Breast epithelium (tissue), 4 donors: ENCODE data around the gene SCN9A. TPM values are rescaled to one million over a fixed set of nuclear protein-coding genes. Genes with fewer than 3 reads are reported as not detected.

Experiments used
- DNase-seq, 2 donors: peaks; one replicate each; pipeline ENCODE4 v3.0.0-alpha.2; 2019; ENCODE audit warnings: low spot score in 2 of 2
- H3K27ac ChIP-seq, 2 donors: fragments of 200-600 bp; sonication (generic) in 1 of 2; one replicate each; pipeline ENCODE4 v1.5.1; 2016 to 2019; ENCODE audit warnings: mild to moderate bottlenecking in 1 of 2
- H3K27me3 ChIP-seq, 2 donors: fragments of 200-600 bp; sonication (generic) in 1 of 2; one replicate each; pipeline versions ENCODE4 v1.5.1 to v1.6.0; 2017 to 2019; ENCODE audit warnings: control low read depth in 1 of 2, mild to moderate bottlenecking in 1 of 2
- H3K36me3 ChIP-seq: fragments of 200-600 bp; one replicate; pipeline ENCODE4 v1.5.1; 2019
- H3K4me1 ChIP-seq, 2 donors: fragments of 200-600 bp; sonication (generic); one replicate each; pipeline ENCODE4 v1.5.1; 2016 to 2019; ENCODE audit warnings: control low read depth in 1 of 2
- H3K4me3 ChIP-seq, 3 donors: fragments of 200-600 bp; sonication (generic); 1 replicate in 2 of 3; 2 replicates in 1 of 3; pipeline ENCODE4 v1.5.1; 2016 to 2019; ENCODE audit warnings: mild to moderate bottlenecking in 3 of 3, moderate library complexity in 2 of 3
- H3K9me3 ChIP-seq, 2 donors: fragments of 200-600 bp; sonication (generic) in 1 of 2; one replicate each; pipeline ENCODE4 v1.5.1; 2016 to 2019; ENCODE audit warnings: control low read depth in 1 of 2
- POLR2A ChIP-seq: fragments of 450-650 bp; IDR thresholded peaks from one replicate; pipeline ENCODE4 v1.6.1; 2016; ENCODE audit warnings: antibody characterized with exemption, mild to moderate bottlenecking, moderate library complexity
- POLR2AphosphoS5 ChIP-seq, 3 donors: sonication (generic); formaldehyde crosslinking; IDR thresholded peaks; one replicate each; pipeline ENCODE4 v1.6.1; 2017; ENCODE audit warnings: antibody characterized with exemption in 3 of 3
- intact Hi-C: fragments of 100-400 bp; cut with DNase I; formaldehyde crosslinking; loops from one replicate; pipeline ENCODE4 v1.15.1; 2023; ENCODE audit warnings: low total_unique reads
- total RNA-seq, 3 donors: library from RNA; depleted of rRNA; stranded (reverse); fragments of >200 nt; gene quantifications; one replicate each; pipeline ENCODE4 v1.1.0, GENCODE V29; 2016
- TF ChIP-seq, protein P1 (sequence below), 3 donors: fragments of 450-650 bp; IDR thresholded peaks; one replicate each; pipeline ENCODE4 v1.5.1; 2016 to 2017; ENCODE audit warnings: antibody characterized with exemption in 3 of 3, mild to moderate bottlenecking in 3 of 3, moderate library complexity in 3 of 3

Gene SCN9A
- total RNA-seq, 3 donors from 2014 or later = 2.0 to 12.5 (median 3.5) TPM

DNA sequence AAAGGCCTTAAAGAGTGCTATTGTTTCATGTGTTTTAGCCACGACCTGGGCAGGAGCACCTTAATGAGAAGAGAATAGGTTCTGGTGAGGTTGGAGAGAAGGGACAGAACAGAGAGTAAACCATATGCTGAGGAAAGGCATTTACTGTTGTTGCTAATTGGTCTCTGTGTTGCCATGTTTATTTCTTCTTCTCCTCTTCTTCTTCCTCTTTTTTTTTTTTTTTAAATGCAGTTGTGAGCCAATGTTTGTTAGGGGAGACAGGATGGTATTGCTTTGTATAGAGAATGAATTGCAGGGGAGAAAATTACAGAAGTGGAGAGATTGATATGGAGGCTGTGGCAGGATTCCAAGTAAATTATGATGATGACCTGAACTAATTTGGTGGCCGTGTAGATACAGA, 2.6 kb downstream of the SCN9A start:
- H3K36me3 ChIP-seq = no peaks in the 10 kb centered on the region
- intact Hi-C loops = no loop called here
- no peak for TF ChIP-seq POLR2A
- TF ChIP-seq, protein P1, sequence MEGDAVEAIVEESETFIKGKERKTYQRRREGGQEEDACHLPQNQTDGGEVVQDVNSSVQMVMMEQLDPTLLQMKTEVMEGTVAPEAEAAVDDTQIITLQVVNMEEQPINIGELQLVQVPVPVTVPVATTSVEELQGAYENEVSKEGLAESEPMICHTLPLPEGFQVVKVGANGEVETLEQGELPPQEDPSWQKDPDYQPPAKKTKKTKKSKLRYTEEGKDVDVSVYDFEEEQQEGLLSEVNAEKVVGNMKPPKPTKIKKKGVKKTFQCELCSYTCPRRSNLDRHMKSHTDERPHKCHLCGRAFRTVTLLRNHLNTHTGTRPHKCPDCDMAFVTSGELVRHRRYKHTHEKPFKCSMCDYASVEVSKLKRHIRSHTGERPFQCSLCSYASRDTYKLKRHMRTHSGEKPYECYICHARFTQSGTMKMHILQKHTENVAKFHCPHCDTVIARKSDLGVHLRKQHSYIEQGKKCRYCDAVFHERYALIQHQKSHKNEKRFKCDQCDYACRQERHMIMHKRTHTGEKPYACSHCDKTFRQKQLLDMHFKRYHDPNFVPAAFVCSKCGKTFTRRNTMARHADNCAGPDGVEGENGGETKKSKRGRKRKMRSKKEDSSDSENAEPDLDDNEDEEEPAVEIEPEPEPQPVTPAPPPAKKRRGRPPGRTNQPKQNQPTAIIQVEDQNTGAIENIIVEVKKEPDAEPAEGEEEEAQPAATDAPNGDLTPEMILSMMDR (IDR thresholded peaks at IDR 0.05) = no peak
- TF ChIP-seq POLR2AphosphoS5 (IDR thresholded peaks at IDR 0.05) = no peak
- peaks cover 0 to 10% of the 10 kb centered on the region in 2 donors for H3K27me3 ChIP-seq
- H3K27ac ChIP-seq = no peak overlapping the region
- peaks cover 0 to 3% of the 10 kb centered on the region in 2 donors for H3K4me1 ChIP-seq
- no peak overlapping the region for H3K4me3 ChIP-seq
- no peak for DNase-seq
- H3K9me3 ChIP-seq = no peaks in the 10 kb centered on the region

DNA sequence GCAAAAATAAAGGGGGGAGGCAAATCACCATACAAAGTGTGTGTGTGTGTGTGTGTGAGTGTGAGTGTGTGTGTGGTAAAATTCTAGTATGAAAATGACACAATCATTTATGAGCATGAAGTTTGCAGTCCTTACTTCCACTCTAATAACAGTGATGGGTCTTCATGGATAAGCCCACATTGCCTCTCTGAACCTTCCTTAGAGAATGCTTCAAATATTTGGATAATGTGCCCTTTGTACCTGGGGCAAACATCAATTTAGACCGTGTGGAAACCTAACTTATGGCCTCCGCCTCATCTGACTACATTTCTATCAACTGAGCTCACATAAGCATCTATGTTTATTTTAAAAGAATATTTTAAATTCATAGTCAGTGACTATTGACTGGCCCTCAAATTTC, 3.7 kb downstream of the SCN9A start:
- TF ChIP-seq POLR2AphosphoS5 (IDR thresholded peaks at IDR 0.05) (no peak), POLR2A (no peak)
- TF ChIP-seq, protein P1 (IDR thresholded peaks at IDR 0.05) = no peak
- no peaks in the 10 kb centered on the region for H3K9me3 ChIP-seq
- no peaks in the 10 kb centered on the region for H3K36me3 ChIP-seq
- no peak overlapping the region for H3K4me3 ChIP-seq
- intact Hi-C loops = no loop called here
- H3K27me3 ChIP-seq = peaks cover 0 to 10% of the 10 kb centered on the region in 2 donors
- no peak overlapping the region for H3K27ac ChIP-seq
- DNase-seq = no peak
- peaks cover 0 to 3% of the 10 kb centered on the region in 2 donors for H3K4me1 ChIP-seq

DNA sequence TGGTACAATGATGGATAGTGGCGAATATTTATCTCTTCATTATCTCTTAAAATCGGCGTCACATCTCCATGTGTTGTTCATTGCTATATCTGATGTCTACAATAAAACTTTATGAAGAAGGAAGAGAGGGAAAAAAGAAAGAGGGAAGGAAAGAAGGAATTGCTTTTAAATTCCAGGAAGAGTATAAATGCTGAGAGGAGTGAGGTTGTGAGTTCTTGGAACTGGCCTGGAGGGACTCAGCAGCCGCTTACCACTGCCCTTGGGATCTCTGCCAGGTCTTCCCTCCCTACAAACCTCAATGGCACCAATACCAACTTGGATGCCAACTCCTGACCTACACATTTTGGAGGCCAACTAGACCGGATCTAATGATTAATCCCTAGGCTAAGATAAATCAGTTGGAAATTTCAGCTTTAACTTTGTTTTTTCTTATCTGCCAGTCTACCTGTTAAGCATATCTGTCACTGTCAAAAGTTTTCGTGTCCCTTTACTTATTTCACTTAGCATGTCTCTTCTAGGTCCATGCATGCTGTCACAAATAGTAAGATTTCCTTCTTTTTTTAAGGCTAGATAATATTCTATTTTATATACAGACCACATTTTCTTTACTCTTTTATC, 9.8 kb downstream of the SCN9A start:
- no peak for DNase-seq
- Histone ChIP-seq H3K4me3 (no peak overlapping the region), H3K27ac (no peak overlapping the region), H3K27me3 (no peaks in the 10 kb centered on the region), H3K4me1 (no peaks in the 10 kb centered on the region), H3K36me3 (no peaks in the 10 kb centered on the region), H3K9me3 (no peaks in the 10 kb centered on the region)
- TF ChIP-seq POLR2AphosphoS5 (IDR thresholded peaks at IDR 0.05) (no peak), POLR2A (no peak)
- TF ChIP-seq, protein P1 (IDR thresholded peaks at IDR 0.05) = no peak
- intact Hi-C loops = no loop called here

DNA sequence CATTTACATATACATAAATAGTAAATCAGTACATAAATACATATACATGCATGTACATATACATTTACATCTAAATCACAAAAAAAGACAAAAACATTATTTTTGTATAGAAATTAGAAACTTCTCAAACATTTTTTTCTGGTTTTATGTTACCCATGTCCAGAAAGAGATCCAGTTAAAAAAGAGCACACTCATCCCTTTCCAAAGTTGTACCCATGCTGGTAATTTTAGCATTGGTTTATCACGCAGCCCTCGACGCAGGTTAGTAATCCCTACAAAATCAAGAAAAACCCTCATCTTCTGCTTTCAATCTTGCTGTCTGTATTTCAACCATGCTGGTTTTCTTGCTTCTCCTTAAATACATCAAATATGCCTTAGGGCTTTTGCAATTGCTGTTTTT, 10.5 kb downstream of the SCN9A start:
- Histone ChIP-seq H3K27ac (no peak overlapping the region), H3K4me3 (no peak overlapping the region), H3K4me1 (no peaks in the 10 kb centered on the region), H3K27me3 (no peaks in the 10 kb centered on the region), H3K36me3 (no peaks in the 10 kb centered on the region), H3K9me3 (no peaks in the 10 kb centered on the region)
- no peak for DNase-seq
- intact Hi-C loops = no loop called here
- TF ChIP-seq POLR2AphosphoS5 (IDR thresholded peaks at IDR 0.05) = no peak
- no peak for TF ChIP-seq POLR2A
- TF ChIP-seq, protein P1 (IDR thresholded peaks at IDR 0.05) = no peak

DNA sequence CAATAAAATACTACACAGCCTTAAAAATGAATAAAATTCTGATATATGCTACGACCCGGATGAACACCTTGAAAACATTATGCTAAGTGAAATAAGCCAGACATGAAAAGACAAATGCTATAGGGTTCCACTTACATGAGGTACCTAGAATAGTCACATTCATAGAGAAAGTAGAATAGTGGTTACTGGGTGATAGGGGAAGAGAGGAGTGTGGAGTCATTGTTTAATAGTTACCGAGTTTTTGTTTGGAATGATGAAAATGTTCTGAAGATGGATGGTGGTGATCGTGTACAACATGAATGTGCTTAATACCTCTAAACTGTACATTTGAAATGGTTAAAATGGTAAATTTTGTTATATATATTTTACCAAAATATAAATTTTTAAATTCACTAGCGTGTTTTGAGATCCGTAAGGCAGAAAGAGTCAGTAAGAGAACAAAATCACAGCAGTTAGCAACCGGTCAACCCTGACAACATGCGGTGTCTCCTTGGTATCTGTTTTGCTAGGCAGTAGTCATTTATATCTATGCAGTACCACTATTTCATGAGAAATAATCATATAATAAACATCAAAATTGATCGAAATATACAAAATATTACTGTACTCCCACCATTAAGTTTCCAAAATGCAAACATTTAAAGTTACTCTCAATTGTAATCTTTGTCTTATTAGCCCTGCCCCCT, 11.1 kb downstream of the SCN9A start:
- no peak for DNase-seq
- H3K9me3 ChIP-seq = no peaks in the 10 kb centered on the region
- no peaks in the 10 kb centered on the region for H3K36me3 ChIP-seq
- H3K27ac ChIP-seq = no peak overlapping the region
- no peaks in the 10 kb centered on the region for H3K27me3 ChIP-seq
- no peaks in the 10 kb centered on the region for H3K4me1 ChIP-seq
- TF ChIP-seq, protein P1 (IDR thresholded peaks at IDR 0.05) = no peak
- TF ChIP-seq POLR2A = no peak
- TF ChIP-seq POLR2AphosphoS5 (IDR thresholded peaks at IDR 0.05) = no peak
- H3K4me3 ChIP-seq = no peak overlapping the region
- intact Hi-C loops = no loop called here
